ENCODE measurements around the gene PSRC1. TPM values are rescaled to one million over a fixed set of nuclear protein-coding genes. Genes with fewer than 3 reads are reported as not detected.

Gene PSRC1
- total RNA-seq, 1 donor from 2014 or later = 1.1 TPM

GRCh38 chr1:109267743-109268300 lies 15.1 kb downstream of the PSRC1 start:
- Histone ChIP-seq H3K27me3 (ENCODE audit: control insufficient read depth, insufficient read depth, low read length) (no peaks in the 10 kb centered on the region), H3K36me3 (ENCODE audit: control insufficient read depth, insufficient read depth, low read length) (peaks cover 70% of the 10 kb centered on the region), H3K4me3 (ENCODE audit: low read depth, low read length) (no peak overlapping the region)
- no peak for DNase-seq (ENCODE audit: low read depth)
- no peak for FAIRE-seq
- no peak for TF ChIP-seq CTCF (IDR thresholded peaks at IDR 0.05; ENCODE audit: insufficient read depth, low read length, severe bottlenecking)

GRCh38 chr1:109266965-109267364 lies 16.0 kb downstream of the PSRC1 start:
- Histone ChIP-seq H3K4me3 (ENCODE audit: low read depth, low read length) (no peak overlapping the region), H3K36me3 (ENCODE audit: control insufficient read depth, insufficient read depth, low read length) (peaks cover 63% of the 10 kb centered on the region), H3K27me3 (ENCODE audit: control insufficient read depth, insufficient read depth, low read length) (no peaks in the 10 kb centered on the region)
- peak; percentile 84 for DNase-seq (ENCODE audit: low read depth)
- FAIRE-seq = peak; percentile 89
- TF ChIP-seq CTCF (IDR thresholded peaks at IDR 0.05; ENCODE audit: insufficient read depth, low read length, severe bottlenecking) = no peak

GRCh38 chr1:109265741-109266330 lies 17.1 kb downstream of the PSRC1 start:
- TF ChIP-seq CTCF (IDR thresholded peaks at IDR 0.05; ENCODE audit: insufficient read depth, low read length, severe bottlenecking) = no peak
- peaks cover 63% of the 10 kb centered on the region for H3K36me3 ChIP-seq (ENCODE audit: control insufficient read depth, insufficient read depth, low read length)
- H3K27me3 ChIP-seq (ENCODE audit: control insufficient read depth, insufficient read depth, low read length) = no peaks in the 10 kb centered on the region
- FAIRE-seq (no peak), DNase-seq (ENCODE audit: low read depth) (no peak)
- no peak overlapping the region for H3K4me3 ChIP-seq (ENCODE audit: low read depth, low read length)

GRCh38 chr1:109265016-109265415 lies 17.9 kb downstream of the PSRC1 start:
- DNase-seq (ENCODE audit: low read depth) (no peak), FAIRE-seq (no peak)
- Histone ChIP-seq H3K27me3 (ENCODE audit: control insufficient read depth, insufficient read depth, low read length) (no peaks in the 10 kb centered on the region), H3K36me3 (ENCODE audit: control insufficient read depth, insufficient read depth, low read length) (peaks cover 57% of the 10 kb centered on the region), H3K4me3 (ENCODE audit: low read depth, low read length) (no peak overlapping the region)
- TF ChIP-seq CTCF (IDR thresholded peaks at IDR 0.05; ENCODE audit: insufficient read depth, low read length, severe bottlenecking) = no peak

GRCh38 chr1:109264379-109264755 lies 18.6 kb downstream of the PSRC1 start:
- FAIRE-seq (no peak), DNase-seq (ENCODE audit: low read depth) (no peak)
- Histone ChIP-seq H3K36me3 (ENCODE audit: control insufficient read depth, insufficient read depth, low read length) (peaks cover 54% of the 10 kb centered on the region), H3K4me3 (ENCODE audit: low read depth, low read length) (no peak overlapping the region), H3K27me3 (ENCODE audit: control insufficient read depth, insufficient read depth, low read length) (no peaks in the 10 kb centered on the region)
- no peak for TF ChIP-seq CTCF (IDR thresholded peaks at IDR 0.05; ENCODE audit: insufficient read depth, low read length, severe bottlenecking)
